ENCODE measurements around the gene CDA. TPM values are rescaled to one million over a fixed set of nuclear protein-coding genes. Genes with fewer than 3 reads are reported as not detected.

Gene CDA
- total RNA-seq, 1 donor, result 0.27 TPM

- TF ChIP-seq, protein P1, sequence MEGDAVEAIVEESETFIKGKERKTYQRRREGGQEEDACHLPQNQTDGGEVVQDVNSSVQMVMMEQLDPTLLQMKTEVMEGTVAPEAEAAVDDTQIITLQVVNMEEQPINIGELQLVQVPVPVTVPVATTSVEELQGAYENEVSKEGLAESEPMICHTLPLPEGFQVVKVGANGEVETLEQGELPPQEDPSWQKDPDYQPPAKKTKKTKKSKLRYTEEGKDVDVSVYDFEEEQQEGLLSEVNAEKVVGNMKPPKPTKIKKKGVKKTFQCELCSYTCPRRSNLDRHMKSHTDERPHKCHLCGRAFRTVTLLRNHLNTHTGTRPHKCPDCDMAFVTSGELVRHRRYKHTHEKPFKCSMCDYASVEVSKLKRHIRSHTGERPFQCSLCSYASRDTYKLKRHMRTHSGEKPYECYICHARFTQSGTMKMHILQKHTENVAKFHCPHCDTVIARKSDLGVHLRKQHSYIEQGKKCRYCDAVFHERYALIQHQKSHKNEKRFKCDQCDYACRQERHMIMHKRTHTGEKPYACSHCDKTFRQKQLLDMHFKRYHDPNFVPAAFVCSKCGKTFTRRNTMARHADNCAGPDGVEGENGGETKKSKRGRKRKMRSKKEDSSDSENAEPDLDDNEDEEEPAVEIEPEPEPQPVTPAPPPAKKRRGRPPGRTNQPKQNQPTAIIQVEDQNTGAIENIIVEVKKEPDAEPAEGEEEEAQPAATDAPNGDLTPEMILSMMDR (IDR thresholded peaks at IDR 0.05; ENCODE audit: insufficient read depth, low read length), result no peak
- H3K4me3 ChIP-seq (ENCODE audit: low read depth, low read length), result no peak overlapping the region
- DNase-seq (ENCODE audit: low read depth), result no peak
These were observed 35.8 kb downstream of the CDA start for GRCh38 chr1:20624709-20625108.

GRCh38 chr1:20625176-20626097, 36.5 kb downstream of the CDA start:
- H3K4me3 ChIP-seq (ENCODE audit: low read depth, low read length), result no peak overlapping the region
- TF ChIP-seq, protein P1 (IDR thresholded peaks at IDR 0.05; ENCODE audit: insufficient read depth, low read length), result no peak
- DNase-seq (ENCODE audit: low read depth), result no peak

- H3K4me3 ChIP-seq (ENCODE audit: low read depth, low read length), result no peak overlapping the region
- no peak for DNase-seq (ENCODE audit: low read depth)
- TF ChIP-seq, protein P1 (IDR thresholded peaks at IDR 0.05; ENCODE audit: insufficient read depth, low read length), result no peak
These were observed 37.2 kb downstream of the CDA start for GRCh38 chr1:20626098-20626427.

DNA sequence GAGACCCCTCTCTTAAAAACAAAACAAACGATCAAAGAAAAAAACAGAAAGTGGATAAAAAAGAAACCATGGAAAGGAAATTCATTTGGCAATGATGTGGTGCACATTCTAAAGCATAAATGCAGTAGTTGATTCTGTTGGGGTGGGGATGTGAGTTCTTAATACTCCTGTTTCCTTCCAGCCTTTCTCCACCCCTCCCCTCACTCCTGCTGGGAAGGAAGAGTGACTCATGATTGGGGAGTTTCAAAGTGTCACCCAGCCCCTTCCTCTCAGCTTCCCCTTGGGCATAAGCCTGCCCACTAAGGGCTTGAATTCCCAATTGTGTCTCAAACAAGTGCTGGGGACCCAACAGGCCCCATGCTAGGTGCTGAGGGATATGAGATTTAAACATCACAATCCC, 37.6 kb downstream of the CDA start:
- no peak overlapping the region for H3K4me3 ChIP-seq (ENCODE audit: low read depth, low read length)
- DNase-seq (ENCODE audit: low read depth), result no peak
- TF ChIP-seq, protein P1 (IDR thresholded peaks at IDR 0.05; ENCODE audit: insufficient read depth, low read length), result no peak

DNA sequence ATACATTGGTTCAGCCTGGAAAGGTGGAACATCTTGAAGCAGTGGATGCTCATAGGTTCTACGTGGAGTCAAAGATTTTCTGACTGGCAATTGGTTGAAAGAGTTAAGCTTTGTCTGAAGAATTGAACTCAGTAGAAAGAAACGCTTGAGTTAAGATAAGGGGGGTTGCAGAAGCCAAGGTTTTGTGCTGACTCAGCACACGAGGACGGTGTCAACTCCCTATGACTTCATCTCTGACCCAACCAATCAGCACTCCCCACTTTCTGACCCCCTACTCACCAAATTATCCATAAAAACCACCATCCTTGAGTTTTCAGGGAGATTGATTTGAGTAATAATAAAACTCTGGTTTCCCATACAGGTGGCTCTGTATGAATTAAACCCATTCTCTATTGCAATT, 41.8 kb downstream of the CDA start:
- DNase-seq (ENCODE audit: low read depth), result peak; percentile 24
- no peak overlapping the region for H3K4me3 ChIP-seq (ENCODE audit: low read depth, low read length)
- TF ChIP-seq, protein P1 (IDR thresholded peaks at IDR 0.05; ENCODE audit: insufficient read depth, low read length), result no peak

DNA sequence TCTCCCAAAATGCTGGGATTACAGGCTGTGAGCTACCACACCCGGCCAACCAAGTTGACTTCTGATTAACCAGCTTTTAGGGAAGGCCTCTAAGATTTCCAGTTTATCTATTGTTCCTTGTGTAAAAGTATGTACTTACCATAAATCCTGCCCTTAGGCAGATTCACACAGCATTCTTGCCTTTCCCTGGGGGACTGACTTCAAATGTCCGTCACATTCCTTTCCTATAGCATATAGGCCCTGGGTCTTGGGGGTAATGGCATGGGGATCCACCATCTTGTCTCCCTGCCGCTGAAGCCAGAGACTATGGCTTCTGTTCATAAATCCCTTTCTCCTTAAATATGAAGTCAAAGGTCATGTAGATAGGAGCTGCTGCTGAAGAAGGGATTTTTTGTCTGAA, 43.5 kb downstream of the CDA start:
- DNase-seq (ENCODE audit: low read depth), result no peak
- TF ChIP-seq, protein P1 (IDR thresholded peaks at IDR 0.05; ENCODE audit: insufficient read depth, low read length), result no peak

More for the DNA sequence above, 43.5 kb downstream of the CDA start:
- H3K4me3 ChIP-seq (ENCODE audit: low read depth, low read length), result no peak overlapping the region
